ENCODE measurements around the gene ENO4. TPM values are rescaled to one million over a fixed set of nuclear protein-coding genes. Genes with fewer than 3 reads are reported as not detected.

ENO4 gene
- total and polyA plus RNA-seq, 10 of the 15 experiments (the other 5 are each of a cell fraction or from before 2014, with no cell fraction given): 0.12 to 0.37 (median 0.18) TPM; not detected in 7

DNA sequence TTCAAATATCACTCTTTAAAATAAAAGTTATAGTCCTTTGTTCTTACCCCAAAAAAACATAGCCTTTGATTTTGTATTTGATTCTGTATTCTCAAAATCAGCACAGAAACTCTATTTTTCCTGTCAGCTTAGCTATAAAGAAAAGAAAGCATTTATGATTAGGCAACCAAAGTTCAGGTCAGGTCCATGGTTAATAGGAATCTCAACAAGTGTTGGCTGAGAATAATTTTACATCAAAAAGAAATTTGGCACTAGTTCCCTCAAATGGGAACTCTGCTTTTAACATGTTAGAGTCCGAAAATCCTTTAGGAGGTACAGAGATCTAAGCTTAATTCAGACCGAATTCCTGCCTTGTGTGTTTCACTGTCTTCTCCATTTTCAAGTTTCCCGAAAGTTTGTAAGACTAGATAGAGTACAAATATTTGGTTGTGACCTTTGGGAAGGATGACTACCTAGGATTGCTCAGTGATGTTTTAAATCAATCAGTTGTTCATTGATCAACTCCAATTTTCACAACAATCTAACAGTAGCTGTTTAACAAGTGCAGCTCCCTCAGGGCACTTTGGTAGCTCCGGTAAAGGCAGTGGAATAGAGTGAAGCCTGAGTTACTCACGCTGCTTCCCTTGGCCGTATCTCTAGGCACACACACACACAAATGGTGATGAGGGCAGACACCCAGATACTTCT lies 8.8 kb upstream of the ENO4 start (continued):
- TF ChIP-seq CUX1 (IDR thresholded peaks at IDR 0.05; ENCODE audit: insufficient replicate concordance, low read depth, low read length) (no peak), IRF5 (IDR thresholded peaks at IDR 0.05; ENCODE audit: borderline replicate concordance) (no peak), BCL11A (IDR thresholded peaks at IDR 0.05; ENCODE audit: low read depth, low read length) (no peak), MTA3 (IDR thresholded peaks at IDR 0.05; ENCODE audit: borderline replicate concordance, low read length) (no peak), NFIC (IDR thresholded peaks at IDR 0.05; ENCODE audit: low read depth, low read length) (no peak), CBX3 (IDR thresholded peaks at IDR 0.05; ENCODE audit: borderline replicate concordance, low read depth) (no peak)
- TF ChIP-seq, protein P1, sequence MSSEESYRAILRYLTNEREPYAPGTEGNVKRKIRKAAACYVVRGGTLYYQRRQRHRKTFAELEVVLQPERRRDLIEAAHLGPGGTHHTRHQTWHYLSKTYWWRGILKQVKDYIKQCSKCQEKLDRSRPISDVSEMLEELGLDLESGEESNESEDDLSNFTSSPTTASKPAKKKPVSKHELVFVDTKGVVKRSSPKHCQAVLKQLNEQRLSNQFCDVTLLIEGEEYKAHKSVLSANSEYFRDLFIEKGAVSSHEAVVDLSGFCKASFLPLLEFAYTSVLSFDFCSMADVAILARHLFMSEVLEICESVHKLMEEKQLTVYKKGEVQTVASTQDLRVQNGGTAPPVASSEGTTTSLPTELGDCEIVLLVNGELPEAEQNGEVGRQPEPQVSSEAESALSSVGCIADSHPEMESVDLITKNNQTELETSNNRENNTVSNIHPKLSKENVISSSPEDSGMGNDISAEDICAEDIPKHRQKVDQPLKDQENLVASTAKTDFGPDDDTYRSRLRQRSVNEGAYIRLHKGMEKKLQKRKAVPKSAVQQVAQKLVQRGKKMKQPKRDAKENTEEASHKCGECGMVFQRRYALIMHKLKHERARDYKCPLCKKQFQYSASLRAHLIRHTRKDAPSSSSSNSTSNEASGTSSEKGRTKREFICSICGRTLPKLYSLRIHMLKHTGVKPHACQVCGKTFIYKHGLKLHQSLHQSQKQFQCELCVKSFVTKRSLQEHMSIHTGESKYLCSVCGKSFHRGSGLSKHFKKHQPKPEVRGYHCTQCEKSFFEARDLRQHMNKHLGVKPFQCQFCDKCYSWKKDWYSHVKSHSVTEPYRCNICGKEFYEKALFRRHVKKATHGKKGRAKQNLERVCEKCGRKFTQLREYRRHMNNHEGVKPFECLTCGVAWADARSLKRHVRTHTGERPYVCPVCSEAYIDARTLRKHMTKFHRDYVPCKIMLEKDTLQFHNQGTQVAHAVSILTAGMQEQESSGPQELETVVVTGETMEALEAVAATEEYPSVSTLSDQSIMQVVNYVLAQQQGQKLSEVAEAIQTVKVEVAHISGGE (CRISPR knock-in tag; IDR thresholded peaks at IDR 0.05): no peak
- TF ChIP-seq, protein P2, sequence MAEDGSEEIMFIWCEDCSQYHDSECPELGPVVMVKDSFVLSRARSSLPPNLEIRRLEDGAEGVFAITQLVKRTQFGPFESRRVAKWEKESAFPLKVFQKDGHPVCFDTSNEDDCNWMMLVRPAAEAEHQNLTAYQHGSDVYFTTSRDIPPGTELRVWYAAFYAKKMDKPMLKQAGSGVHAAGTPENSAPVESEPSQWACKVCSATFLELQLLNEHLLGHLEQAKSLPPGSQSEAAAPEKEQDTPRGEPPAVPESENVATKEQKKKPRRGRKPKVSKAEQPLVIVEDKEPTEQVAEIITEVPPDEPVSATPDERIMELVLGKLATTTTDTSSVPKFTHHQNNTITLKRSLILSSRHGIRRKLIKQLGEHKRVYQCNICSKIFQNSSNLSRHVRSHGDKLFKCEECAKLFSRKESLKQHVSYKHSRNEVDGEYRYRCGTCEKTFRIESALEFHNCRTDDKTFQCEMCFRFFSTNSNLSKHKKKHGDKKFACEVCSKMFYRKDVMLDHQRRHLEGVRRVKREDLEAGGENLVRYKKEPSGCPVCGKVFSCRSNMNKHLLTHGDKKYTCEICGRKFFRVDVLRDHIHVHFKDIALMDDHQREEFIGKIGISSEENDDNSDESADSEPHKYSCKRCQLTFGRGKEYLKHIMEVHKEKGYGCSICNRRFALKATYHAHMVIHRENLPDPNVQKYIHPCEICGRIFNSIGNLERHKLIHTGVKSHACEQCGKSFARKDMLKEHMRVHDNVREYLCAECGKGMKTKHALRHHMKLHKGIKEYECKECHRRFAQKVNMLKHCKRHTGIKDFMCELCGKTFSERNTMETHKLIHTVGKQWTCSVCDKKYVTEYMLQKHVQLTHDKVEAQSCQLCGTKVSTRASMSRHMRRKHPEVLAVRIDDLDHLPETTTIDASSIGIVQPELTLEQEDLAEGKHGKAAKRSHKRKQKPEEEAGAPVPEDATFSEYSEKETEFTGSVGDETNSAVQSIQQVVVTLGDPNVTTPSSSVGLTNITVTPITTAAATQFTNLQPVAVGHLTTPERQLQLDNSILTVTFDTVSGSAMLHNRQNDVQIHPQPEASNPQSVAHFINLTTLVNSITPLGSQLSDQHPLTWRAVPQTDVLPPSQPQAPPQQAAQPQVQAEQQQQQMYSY (CRISPR knock-in tag; IDR thresholded peaks at IDR 0.05): no peak
